Activated T-cell treated with anti-CD3 and anti-CD28 coated beads, Interleukin-2, amount 50 U/mL, for 24 hours (primary cell): Measurements from ENCODE around the gene BIRC7.

Experiments
- DNase-seq: peaks from one replicate; pipeline ENCODE4 v3.0.0-alpha.2; 2020
- H3K27ac Mint-ChIP-seq: 2 replicates; pipeline ENCODE4 v1.8.0; 2020; ENCODE audit warnings: mild to moderate bottlenecking, mixed read lengths
- H3K27me3 Mint-ChIP-seq: 2 replicates; pipeline ENCODE4 v1.8.0; 2020; ENCODE audit warnings: mixed read lengths
- H3K36me3 Mint-ChIP-seq: 2 replicates; pipeline ENCODE4 v1.8.0; 2020; ENCODE audit warnings: low read depth, mixed read lengths
- H3K4me1 Mint-ChIP-seq: 2 replicates; pipeline ENCODE4 v1.8.0; 2020; ENCODE audit warnings: low read depth, mixed read lengths
- H3K4me3 Mint-ChIP-seq: 2 replicates; pipeline ENCODE4 v1.8.0; 2020; ENCODE audit warnings: mild to moderate bottlenecking, moderate library complexity, mixed read lengths
- H3K9me3 Mint-ChIP-seq: 2 replicates; pipeline ENCODE4 v1.8.0; 2020; ENCODE audit warnings: mixed read lengths

Gene BIRC7

GRCh38 chr20:63255931-63256704, 20.4 kb downstream of the BIRC7 start:
- peaks cover 7% of the 10 kb centered on the region for H3K4me1 Mint-ChIP-seq
- peaks cover 62% of the 10 kb centered on the region for H3K27me3 Mint-ChIP-seq
- DNase-seq, result no peak
- H3K9me3 Mint-ChIP-seq, result no peaks in the 10 kb centered on the region
- H3K4me3 Mint-ChIP-seq, result no peak overlapping the region
- H3K36me3 Mint-ChIP-seq, result no peaks in the 10 kb centered on the region
- no peak overlapping the region for H3K27ac Mint-ChIP-seq

GRCh38 chr20:63256954-63257353, 21.2 kb downstream of the BIRC7 start:
- H3K27me3 Mint-ChIP-seq, result peaks cover 62% of the 10 kb centered on the region
- H3K9me3 Mint-ChIP-seq, result no peaks in the 10 kb centered on the region
- DNase-seq, result no peak
- H3K4me1 Mint-ChIP-seq, result peaks cover 7% of the 10 kb centered on the region
- H3K36me3 Mint-ChIP-seq, result no peaks in the 10 kb centered on the region
- no peak overlapping the region for H3K27ac Mint-ChIP-seq
- no peak overlapping the region for H3K4me3 Mint-ChIP-seq

GRCh38 chr20:63257629-63258028, 21.9 kb downstream of the BIRC7 start:
- no peak overlapping the region for H3K4me3 Mint-ChIP-seq
- DNase-seq, result no peak
- H3K36me3 Mint-ChIP-seq, result no peaks in the 10 kb centered on the region
- no peaks in the 10 kb centered on the region for H3K9me3 Mint-ChIP-seq
- peaks cover 9% of the 10 kb centered on the region for H3K4me1 Mint-ChIP-seq
- H3K27ac Mint-ChIP-seq, result no peak overlapping the region
- peaks cover 61% of the 10 kb centered on the region for H3K27me3 Mint-ChIP-seq

GRCh38 chr20:63258781-63259180, 23.1 kb downstream of the BIRC7 start:
- Mint-ChIP-seq H3K4me1 (peaks cover 3% of the 10 kb centered on the region), H3K36me3 (no peaks in the 10 kb centered on the region), H3K4me3 (no peak overlapping the region), H3K27ac (no peak overlapping the region), H3K9me3 (no peaks in the 10 kb centered on the region), H3K27me3 (peaks cover 57% of the 10 kb centered on the region)
- DNase-seq, result no peak

GRCh38 chr20:63259734-63260460, 24.2 kb downstream of the BIRC7 start:
- H3K4me1 Mint-ChIP-seq, result peaks cover 2% of the 10 kb centered on the region
- peaks cover 63% of the 10 kb centered on the region for H3K27me3 Mint-ChIP-seq
- H3K4me3 Mint-ChIP-seq, result no peak overlapping the region
- no peaks in the 10 kb centered on the region for H3K9me3 Mint-ChIP-seq
- no peak overlapping the region for H3K27ac Mint-ChIP-seq
- H3K36me3 Mint-ChIP-seq, result no peaks in the 10 kb centered on the region
- DNase-seq, result no peak

- no peak for DNase-seq
- no peaks in the 10 kb centered on the region for H3K9me3 Mint-ChIP-seq
- no peaks in the 10 kb centered on the region for H3K36me3 Mint-ChIP-seq
- peaks cover 2% of the 10 kb centered on the region for H3K4me1 Mint-ChIP-seq
- H3K4me3 Mint-ChIP-seq, result no peak overlapping the region
- H3K27me3 Mint-ChIP-seq, result peaks cover 58% of the 10 kb centered on the region
- H3K27ac Mint-ChIP-seq, result no peak overlapping the region
Observed at GRCh38 chr20:63260521-63260920, 24.8 kb downstream of the BIRC7 start.

- Mint-ChIP-seq H3K36me3 (no peaks in the 10 kb centered on the region), H3K27me3 (peaks cover 55% of the 10 kb centered on the region), H3K9me3 (no peaks in the 10 kb centered on the region), H3K27ac (no peak overlapping the region), H3K4me1 (peaks cover 2% of the 10 kb centered on the region), H3K4me3 (no peak overlapping the region)
- no peak for DNase-seq
Observed at GRCh38 chr20:63261060-63261794, 25.5 kb downstream of the BIRC7 start.

GRCh38 chr20:63261795-63262528, 26.3 kb downstream of the BIRC7 start:
- no peak for DNase-seq

GRCh38 chr20:63262836-63263235, 27.1 kb downstream of the BIRC7 start:
- no peak for DNase-seq
- Mint-ChIP-seq H3K4me3 (no peak overlapping the region), H3K4me1 (peaks cover 2% of the 10 kb centered on the region), H3K27ac (no peak overlapping the region), H3K27me3 (peaks cover 42% of the 10 kb centered on the region), H3K9me3 (no peaks in the 10 kb centered on the region), H3K36me3 (no peaks in the 10 kb centered on the region)

More at GRCh38 chr20:63261795-63262528, 26.3 kb downstream of the BIRC7 start:
- Mint-ChIP-seq H3K36me3 (no peaks in the 10 kb centered on the region), H3K27ac (no peak overlapping the region), H3K4me3 (no peak overlapping the region), H3K4me1 (peaks cover 2% of the 10 kb centered on the region), H3K27me3 (peaks cover 48% of the 10 kb centered on the region), H3K9me3 (no peaks in the 10 kb centered on the region)

- DNase-seq, result no peak
- H3K27ac Mint-ChIP-seq, result no peak overlapping the region
- no peaks in the 10 kb centered on the region for H3K9me3 Mint-ChIP-seq
- peaks cover 37% of the 10 kb centered on the region for H3K27me3 Mint-ChIP-seq
- H3K36me3 Mint-ChIP-seq, result no peaks in the 10 kb centered on the region
- H3K4me3 Mint-ChIP-seq, result no peak overlapping the region
- peaks cover 2% of the 10 kb centered on the region for H3K4me1 Mint-ChIP-seq
Observed at GRCh38 chr20:63264000-63264399, 28.3 kb downstream of the BIRC7 start.

- Mint-ChIP-seq H3K27ac (no peak overlapping the region), H3K4me3 (no peak overlapping the region), H3K4me1 (peaks cover 2% of the 10 kb centered on the region), H3K36me3 (no peaks in the 10 kb centered on the region), H3K9me3 (no peaks in the 10 kb centered on the region), H3K27me3 (peaks cover 32% of the 10 kb centered on the region)
- DNase-seq, result no peak
Observed at GRCh38 chr20:63264519-63264918, 28.8 kb downstream of the BIRC7 start.

GRCh38 chr20:63265891-63266515, 30.3 kb downstream of the BIRC7 start:
- no peak for DNase-seq
- H3K9me3 Mint-ChIP-seq, result no peaks in the 10 kb centered on the region
- no peaks in the 10 kb centered on the region for H3K36me3 Mint-ChIP-seq
- H3K4me1 Mint-ChIP-seq, result peaks cover 2% of the 10 kb centered on the region
- peaks cover 31% of the 10 kb centered on the region for H3K27me3 Mint-ChIP-seq
- H3K4me3 Mint-ChIP-seq, result no peak overlapping the region
- H3K27ac Mint-ChIP-seq, result no peak overlapping the region

- Mint-ChIP-seq H3K36me3 (no peaks in the 10 kb centered on the region), H3K4me1 (peaks cover 7% of the 10 kb centered on the region), H3K27me3 (peaks cover 20% of the 10 kb centered on the region), H3K9me3 (no peaks in the 10 kb centered on the region), H3K27ac (no peak overlapping the region), H3K4me3 (no peak overlapping the region)
- no peak for DNase-seq
Observed at GRCh38 chr20:63267691-63268090, 32.0 kb downstream of the BIRC7 start.

GRCh38 chr20:63268256-63268655, 32.6 kb downstream of the BIRC7 start:
- Mint-ChIP-seq H3K36me3 (peaks cover 2% of the 10 kb centered on the region), H3K27ac (no peak overlapping the region), H3K9me3 (no peaks in the 10 kb centered on the region), H3K4me3 (no peak overlapping the region), H3K27me3 (peaks cover 17% of the 10 kb centered on the region), H3K4me1 (peaks cover 7% of the 10 kb centered on the region)
- no peak for DNase-seq
